ENCODE measurements around the gene CRHR1.

CRHR1 gene

DNA sequence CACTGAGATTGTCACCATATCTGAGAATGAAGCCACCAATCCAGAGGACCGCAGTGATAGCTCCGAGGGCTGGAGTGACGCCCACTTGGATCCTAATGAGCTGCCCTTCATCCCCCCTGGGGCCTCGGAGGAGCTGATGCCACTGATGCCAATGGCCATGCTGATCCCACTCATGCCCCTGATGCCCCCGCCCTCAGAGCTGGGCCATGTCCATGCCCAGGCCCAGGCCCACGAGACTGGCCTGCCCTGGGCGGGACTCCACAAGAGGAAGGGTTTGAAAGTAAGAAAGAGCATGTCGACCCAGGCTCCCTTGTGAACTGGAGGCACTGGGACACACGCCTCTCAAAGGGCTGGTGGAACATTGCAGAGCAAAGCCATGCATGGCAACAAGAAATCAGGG is 62.5 kb downstream of the CRHR1 start:
- Histone ChIP-seq H3K4me3 (ENCODE audit: low read length) (no peak overlapping the region), H3K4me1 (ENCODE audit: control insufficient read depth, insufficient read depth, low read length) (no peaks in the 10 kb centered on the region), H3K36me3 (ENCODE audit: control insufficient read depth, insufficient read depth, low read length) (no peaks in the 10 kb centered on the region), H3K9ac (ENCODE audit: low read length) (no peak overlapping the region), H3K27ac (ENCODE audit: low read depth, low read length) (no peak overlapping the region), H3K27me3 (ENCODE audit: control insufficient read depth, insufficient read depth, low read length) (peaks cover 3% of the 10 kb centered on the region)

DNA sequence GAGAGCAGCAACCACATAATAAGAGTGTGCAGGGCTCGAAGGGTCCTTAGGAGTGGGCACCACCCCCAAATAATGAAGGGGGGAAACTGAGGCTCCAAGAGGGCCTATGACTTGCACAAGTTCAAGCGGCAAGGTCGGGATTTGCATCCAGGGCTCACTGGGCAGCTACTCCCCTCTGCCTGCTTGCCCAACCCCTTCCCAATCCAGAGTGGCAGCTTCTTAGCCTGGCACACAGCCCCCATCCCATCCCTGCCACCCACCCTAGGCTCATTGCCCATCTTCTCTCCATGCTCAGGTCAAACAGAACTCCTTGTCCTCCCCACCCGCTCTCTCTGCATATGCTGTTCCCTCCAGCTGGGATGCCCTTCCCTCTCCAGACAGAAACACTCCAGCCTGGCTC is 63.0 kb downstream of the CRHR1 start:
- Histone ChIP-seq H3K36me3 (ENCODE audit: control insufficient read depth, insufficient read depth, low read length) (no peaks in the 10 kb centered on the region), H3K4me1 (ENCODE audit: control insufficient read depth, insufficient read depth, low read length) (no peaks in the 10 kb centered on the region), H3K27me3 (ENCODE audit: control insufficient read depth, insufficient read depth, low read length) (peaks cover 6% of the 10 kb centered on the region), H3K4me3 (ENCODE audit: low read length) (no peak overlapping the region), H3K9ac (ENCODE audit: low read length) (no peak overlapping the region), H3K27ac (ENCODE audit: low read depth, low read length) (no peak overlapping the region)

DNA sequence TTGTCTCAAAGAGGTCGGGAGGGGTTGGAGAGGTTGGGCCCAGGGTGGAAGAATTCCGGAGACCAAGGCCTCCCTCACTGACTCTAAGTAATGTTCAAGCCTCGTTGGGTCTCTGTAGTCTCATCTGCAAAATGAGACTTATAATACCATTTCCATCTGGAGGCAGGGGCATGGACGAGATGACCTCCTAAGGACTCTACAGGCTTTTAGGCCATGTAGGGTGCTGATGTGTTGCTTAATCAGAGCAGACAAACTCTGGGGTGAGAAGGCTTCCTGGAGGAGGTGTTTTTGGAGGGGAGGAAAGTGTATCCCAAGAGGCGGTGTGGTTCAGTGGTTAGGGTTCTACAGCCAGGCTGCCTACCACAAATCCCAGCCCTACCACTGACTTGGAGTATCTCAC is 63.6 kb downstream of the CRHR1 start:
- H3K27ac ChIP-seq (ENCODE audit: low read depth, low read length): no peak overlapping the region

DNA sequence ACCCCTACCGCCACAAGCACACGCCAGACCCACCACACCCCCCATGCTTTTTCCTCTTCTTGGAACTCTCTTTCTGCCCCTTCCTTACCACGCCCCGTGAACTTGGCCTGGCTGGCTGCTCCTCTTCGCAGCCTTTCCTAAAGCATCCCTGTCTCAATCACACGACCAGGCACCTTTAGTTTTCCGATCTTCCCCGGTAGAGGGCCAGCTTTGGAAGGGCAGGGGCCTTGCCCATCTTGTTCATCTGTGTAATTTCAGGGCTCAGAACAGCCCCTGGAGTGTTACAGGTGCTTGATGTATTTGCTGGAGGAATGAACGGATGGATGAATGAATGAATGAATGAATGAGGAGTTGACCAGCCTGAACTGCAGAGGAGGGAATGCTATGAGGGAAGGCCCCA is 64.3 kb downstream of the CRHR1 start:
- Histone ChIP-seq H3K27me3 (ENCODE audit: control insufficient read depth, insufficient read depth, low read length) (peaks cover 10% of the 10 kb centered on the region), H3K4me3 (ENCODE audit: low read length) (no peak overlapping the region), H3K27ac (ENCODE audit: low read depth, low read length) (no peak overlapping the region), H3K36me3 (ENCODE audit: control insufficient read depth, insufficient read depth, low read length) (no peaks in the 10 kb centered on the region), H3K9ac (ENCODE audit: low read length) (no peak overlapping the region), H3K4me1 (ENCODE audit: control insufficient read depth, insufficient read depth, low read length) (no peaks in the 10 kb centered on the region)

More for the DNA sequence above, 63.6 kb downstream of the CRHR1 start:
- H3K4me3 ChIP-seq (ENCODE audit: low read length): no peak overlapping the region
- H3K4me1 ChIP-seq (ENCODE audit: control insufficient read depth, insufficient read depth, low read length): no peaks in the 10 kb centered on the region
- no peaks in the 10 kb centered on the region for H3K36me3 ChIP-seq (ENCODE audit: control insufficient read depth, insufficient read depth, low read length)
- peaks cover 10% of the 10 kb centered on the region for H3K27me3 ChIP-seq (ENCODE audit: control insufficient read depth, insufficient read depth, low read length)
- H3K9ac ChIP-seq (ENCODE audit: low read length): no peak overlapping the region

DNA sequence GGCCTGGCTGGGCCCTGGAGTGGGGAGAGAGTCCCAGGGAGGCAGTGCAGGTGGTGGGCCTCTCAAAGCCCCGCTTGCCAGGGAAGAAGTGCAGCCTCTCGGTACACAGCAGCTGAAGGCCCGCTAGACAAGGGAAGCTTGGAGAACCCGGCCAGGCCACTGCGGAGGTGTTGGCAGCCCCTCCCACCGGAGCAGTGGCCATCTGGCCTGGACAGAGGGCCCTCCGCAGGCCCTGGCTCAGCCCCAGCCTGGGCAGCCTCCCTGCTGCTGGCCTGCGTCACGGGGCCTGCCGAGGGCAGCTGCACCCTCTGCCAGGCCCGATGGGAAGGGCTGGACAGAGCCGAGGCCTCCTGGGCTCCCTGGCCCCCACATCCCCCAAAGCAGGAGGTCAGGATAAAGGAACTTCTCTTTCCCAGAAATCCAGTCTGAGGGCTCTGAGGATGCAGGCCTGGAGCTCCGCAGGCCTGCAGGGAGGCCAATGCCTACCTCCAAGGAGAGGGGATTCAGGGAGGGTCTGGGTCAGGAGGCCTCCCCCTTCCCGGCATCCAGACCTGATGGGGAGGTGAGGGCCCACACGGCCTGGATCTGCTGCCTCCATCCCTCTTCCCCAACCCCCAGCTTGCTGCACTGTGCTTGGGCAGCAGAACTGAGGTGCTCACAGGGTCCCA is 64.9 kb downstream of the CRHR1 start:
- H3K27ac ChIP-seq (ENCODE audit: low read depth, low read length): no peak overlapping the region
- peaks cover 10% of the 10 kb centered on the region for H3K27me3 ChIP-seq (ENCODE audit: control insufficient read depth, insufficient read depth, low read length)
- no peaks in the 10 kb centered on the region for H3K36me3 ChIP-seq (ENCODE audit: control insufficient read depth, insufficient read depth, low read length)
- no peaks in the 10 kb centered on the region for H3K4me1 ChIP-seq (ENCODE audit: control insufficient read depth, insufficient read depth, low read length)
- H3K9ac ChIP-seq (ENCODE audit: low read length): no peak overlapping the region
- no peak overlapping the region for H3K4me3 ChIP-seq (ENCODE audit: low read length)

DNA sequence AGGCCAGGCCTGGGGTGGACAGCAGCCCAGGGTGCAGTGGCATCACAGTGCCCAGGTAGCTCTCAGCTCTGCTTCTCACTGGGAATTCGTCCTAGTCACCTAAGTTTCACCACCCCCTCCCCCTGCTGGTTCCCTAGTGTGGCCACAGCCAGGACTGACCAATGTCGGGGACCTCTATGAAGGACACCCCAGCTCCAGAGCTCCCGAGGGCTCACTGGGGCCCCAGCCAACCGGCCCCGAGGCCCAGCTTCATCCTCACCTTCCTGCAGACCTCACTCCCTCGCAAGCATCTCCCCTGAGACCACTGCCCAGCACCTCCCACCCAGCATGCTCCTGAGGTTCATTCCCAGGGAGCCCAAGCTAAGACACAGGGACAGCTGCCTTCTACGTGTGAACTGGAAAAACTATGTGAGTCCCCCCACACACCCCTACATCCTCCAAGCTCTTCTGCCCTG is 65.4 kb downstream of the CRHR1 start:
- H3K36me3 ChIP-seq (ENCODE audit: control insufficient read depth, insufficient read depth, low read length): no peaks in the 10 kb centered on the region
- no peak overlapping the region for H3K9ac ChIP-seq (ENCODE audit: low read length)
- no peak overlapping the region for H3K27ac ChIP-seq (ENCODE audit: low read depth, low read length)

DNA sequence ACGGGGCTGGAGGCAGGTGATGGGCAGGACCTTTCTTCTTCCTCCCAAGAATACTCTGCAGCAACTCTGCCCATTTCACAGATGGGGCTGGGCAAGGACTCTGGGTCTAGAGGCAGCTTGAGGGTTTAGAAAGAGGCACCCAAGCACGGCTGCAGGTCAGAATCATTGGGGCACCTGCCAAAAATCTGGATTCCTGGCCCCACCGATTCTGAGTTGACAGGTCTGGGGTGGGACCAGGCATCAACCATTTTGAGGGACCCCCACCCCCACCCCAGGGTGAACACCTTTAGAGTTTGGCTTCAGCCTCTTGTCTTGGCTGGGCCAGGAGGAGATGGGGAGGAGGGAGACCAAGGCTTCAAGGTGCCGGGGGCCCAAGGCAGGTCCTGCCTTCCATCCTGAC is 65.9 kb downstream of the CRHR1 start:
- H3K9ac ChIP-seq (ENCODE audit: low read length): no peak overlapping the region
- H3K4me1 ChIP-seq (ENCODE audit: control insufficient read depth, insufficient read depth, low read length): no peaks in the 10 kb centered on the region
- peaks cover 10% of the 10 kb centered on the region for H3K27me3 ChIP-seq (ENCODE audit: control insufficient read depth, insufficient read depth, low read length)
- H3K27ac ChIP-seq (ENCODE audit: low read depth, low read length): no peak overlapping the region
- H3K4me3 ChIP-seq (ENCODE audit: low read length): no peak overlapping the region
- no peaks in the 10 kb centered on the region for H3K36me3 ChIP-seq (ENCODE audit: control insufficient read depth, insufficient read depth, low read length)

More for the DNA sequence above, 65.4 kb downstream of the CRHR1 start:
- Histone ChIP-seq H3K27me3 (ENCODE audit: control insufficient read depth, insufficient read depth, low read length) (peaks cover 10% of the 10 kb centered on the region), H3K4me3 (ENCODE audit: low read length) (no peak overlapping the region), H3K4me1 (ENCODE audit: control insufficient read depth, insufficient read depth, low read length) (no peaks in the 10 kb centered on the region)

DNA sequence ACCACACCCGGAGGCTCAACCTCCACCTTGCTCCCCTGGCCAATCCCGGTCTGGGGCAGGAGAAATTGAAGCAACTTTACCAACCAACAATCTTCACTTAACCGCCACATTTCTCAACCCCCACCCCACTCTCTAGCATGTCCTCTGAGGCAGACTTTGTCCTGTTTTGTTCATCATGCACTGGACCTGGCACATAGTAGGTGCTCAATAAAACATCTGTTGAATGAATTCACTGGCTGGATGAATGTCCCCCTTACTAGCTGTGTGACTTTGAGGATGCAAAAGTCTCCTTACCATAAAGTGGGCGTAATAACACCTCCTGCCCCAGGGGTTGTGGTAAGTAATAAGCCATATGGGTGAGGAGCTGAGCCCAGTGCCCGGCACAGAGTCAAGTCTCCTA is 66.3 kb downstream of the CRHR1 start:
- peaks cover 10% of the 10 kb centered on the region for H3K27me3 ChIP-seq (ENCODE audit: control insufficient read depth, insufficient read depth, low read length)
- H3K36me3 ChIP-seq (ENCODE audit: control insufficient read depth, insufficient read depth, low read length): no peaks in the 10 kb centered on the region
- no peaks in the 10 kb centered on the region for H3K4me1 ChIP-seq (ENCODE audit: control insufficient read depth, insufficient read depth, low read length)
- H3K27ac ChIP-seq (ENCODE audit: low read depth, low read length): no peak overlapping the region
- no peak overlapping the region for H3K9ac ChIP-seq (ENCODE audit: low read length)
- H3K4me3 ChIP-seq (ENCODE audit: low read length): no peak overlapping the region

DNA sequence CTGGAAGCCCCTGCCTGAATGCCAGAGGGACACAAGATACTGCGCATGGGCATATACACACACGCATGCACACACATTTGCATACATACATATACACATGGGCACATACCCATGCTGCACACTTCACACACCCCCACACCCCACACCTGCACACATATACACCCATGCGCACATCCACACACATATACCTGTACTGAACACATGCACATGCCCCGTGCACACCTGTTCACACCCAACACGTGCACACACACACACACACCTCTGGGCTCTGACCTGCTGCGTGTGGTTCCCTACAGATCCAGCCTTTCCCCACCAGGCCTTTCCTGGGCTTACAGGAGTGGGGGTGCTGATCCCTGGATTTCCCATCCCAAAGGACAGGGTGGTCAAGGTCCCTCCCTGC is 66.9 kb downstream of the CRHR1 start:
- Histone ChIP-seq H3K36me3 (ENCODE audit: control insufficient read depth, insufficient read depth, low read length) (no peaks in the 10 kb centered on the region), H3K9ac (ENCODE audit: low read length) (no peak overlapping the region), H3K27me3 (ENCODE audit: control insufficient read depth, insufficient read depth, low read length) (peaks cover 10% of the 10 kb centered on the region), H3K4me1 (ENCODE audit: control insufficient read depth, insufficient read depth, low read length) (no peaks in the 10 kb centered on the region), H3K4me3 (ENCODE audit: low read length) (no peak overlapping the region), H3K27ac (ENCODE audit: low read depth, low read length) (no peak overlapping the region)

DNA sequence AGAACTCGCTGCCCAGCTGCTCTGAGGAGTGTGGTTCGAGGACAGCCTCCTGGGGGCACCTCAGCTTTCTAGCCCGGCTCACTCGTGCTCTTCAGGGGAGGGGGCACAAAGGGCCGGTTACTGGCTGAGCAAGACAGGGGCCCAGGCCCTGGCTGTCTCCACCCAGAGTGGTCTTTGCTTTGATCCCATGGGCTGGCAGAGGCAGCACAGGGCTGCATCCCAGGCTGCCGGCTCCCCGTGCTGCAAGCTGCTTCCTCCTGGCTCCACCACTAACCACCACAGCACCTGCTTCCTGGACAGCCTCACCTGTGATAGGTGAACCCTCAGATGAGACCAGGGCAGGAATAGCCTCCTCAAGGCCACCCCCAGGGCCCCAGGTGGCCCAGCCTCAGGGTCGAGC is 67.3 kb downstream of the CRHR1 start:
- H3K27ac ChIP-seq (ENCODE audit: low read depth, low read length): no peak overlapping the region
- H3K9ac ChIP-seq (ENCODE audit: low read length): no peak overlapping the region
- no peaks in the 10 kb centered on the region for H3K4me1 ChIP-seq (ENCODE audit: control insufficient read depth, insufficient read depth, low read length)
- no peak overlapping the region for H3K4me3 ChIP-seq (ENCODE audit: low read length)
- no peaks in the 10 kb centered on the region for H3K36me3 ChIP-seq (ENCODE audit: control insufficient read depth, insufficient read depth, low read length)
- H3K27me3 ChIP-seq (ENCODE audit: control insufficient read depth, insufficient read depth, low read length): peaks cover 10% of the 10 kb centered on the region

DNA sequence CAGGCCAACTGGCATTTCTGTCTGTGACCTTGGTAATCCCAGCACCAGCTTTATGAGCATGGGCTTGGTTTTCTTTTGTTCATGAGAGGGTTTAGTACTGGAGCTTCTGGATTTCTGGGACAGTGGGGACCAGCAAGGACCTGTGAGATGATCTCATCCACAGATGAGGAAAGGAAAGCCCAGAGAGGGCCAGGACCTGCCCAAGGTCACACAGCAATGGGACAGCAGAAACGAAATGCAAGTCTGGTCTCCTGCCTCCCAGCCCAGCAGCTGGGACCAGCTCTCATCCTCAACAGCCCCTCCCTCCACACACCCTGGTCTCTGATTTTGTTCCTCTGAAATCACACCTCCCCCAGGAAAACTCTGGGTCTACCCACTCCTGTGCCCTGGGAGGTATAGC is 67.8 kb downstream of the CRHR1 start:
- H3K4me1 ChIP-seq (ENCODE audit: control insufficient read depth, insufficient read depth, low read length): no peaks in the 10 kb centered on the region
- no peak overlapping the region for H3K27ac ChIP-seq (ENCODE audit: low read depth, low read length)
- H3K36me3 ChIP-seq (ENCODE audit: control insufficient read depth, insufficient read depth, low read length): no peaks in the 10 kb centered on the region
- no peak overlapping the region for H3K9ac ChIP-seq (ENCODE audit: low read length)
- no peak overlapping the region for H3K4me3 ChIP-seq (ENCODE audit: low read length)
- peaks cover 10% of the 10 kb centered on the region for H3K27me3 ChIP-seq (ENCODE audit: control insufficient read depth, insufficient read depth, low read length)

DNA sequence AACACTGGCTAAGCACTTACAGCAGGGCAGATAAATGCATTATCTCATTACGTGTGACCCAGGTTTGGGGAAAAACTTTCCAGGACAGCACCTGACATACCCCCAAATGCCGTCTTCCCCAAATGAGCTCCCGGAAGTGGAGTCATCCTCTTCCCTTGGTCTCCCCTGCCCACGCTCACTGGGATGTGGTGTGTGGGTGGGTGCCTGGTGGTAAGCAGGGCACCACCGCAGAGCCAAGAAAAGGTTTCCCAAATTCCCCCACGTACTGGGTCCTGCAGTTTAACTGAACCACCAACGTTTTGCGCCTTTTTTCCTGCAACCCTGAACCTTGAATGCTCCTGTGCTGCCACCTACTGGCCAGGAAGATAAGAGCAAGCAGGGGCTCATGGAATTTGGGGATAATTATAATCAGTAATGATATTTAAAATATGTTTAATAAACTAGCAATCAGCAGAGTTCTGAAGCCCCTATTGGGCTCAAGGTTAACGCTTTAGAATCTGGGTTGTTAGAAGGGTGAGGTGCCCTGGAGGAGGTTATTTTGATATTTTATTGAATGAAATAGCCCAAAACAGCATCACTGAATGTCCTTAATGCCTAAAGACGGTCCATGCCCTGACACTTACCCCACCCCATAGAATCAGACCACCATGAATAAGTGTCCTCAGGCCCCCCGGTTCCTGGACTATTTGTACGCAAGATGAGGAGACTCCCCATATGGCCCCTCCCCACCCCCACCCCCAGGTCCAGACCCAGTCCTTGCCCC is 68.6 kb downstream of the CRHR1 start:
- H3K4me1 ChIP-seq (ENCODE audit: control insufficient read depth, insufficient read depth, low read length): no peaks in the 10 kb centered on the region
- peaks cover 10% of the 10 kb centered on the region for H3K27me3 ChIP-seq (ENCODE audit: control insufficient read depth, insufficient read depth, low read length)
- H3K4me3 ChIP-seq (ENCODE audit: low read length): no peak overlapping the region
- H3K9ac ChIP-seq (ENCODE audit: low read length): no peak overlapping the region
- H3K27ac ChIP-seq (ENCODE audit: low read depth, low read length): no peak overlapping the region
- no peaks in the 10 kb centered on the region for H3K36me3 ChIP-seq (ENCODE audit: control insufficient read depth, insufficient read depth, low read length)

DNA sequence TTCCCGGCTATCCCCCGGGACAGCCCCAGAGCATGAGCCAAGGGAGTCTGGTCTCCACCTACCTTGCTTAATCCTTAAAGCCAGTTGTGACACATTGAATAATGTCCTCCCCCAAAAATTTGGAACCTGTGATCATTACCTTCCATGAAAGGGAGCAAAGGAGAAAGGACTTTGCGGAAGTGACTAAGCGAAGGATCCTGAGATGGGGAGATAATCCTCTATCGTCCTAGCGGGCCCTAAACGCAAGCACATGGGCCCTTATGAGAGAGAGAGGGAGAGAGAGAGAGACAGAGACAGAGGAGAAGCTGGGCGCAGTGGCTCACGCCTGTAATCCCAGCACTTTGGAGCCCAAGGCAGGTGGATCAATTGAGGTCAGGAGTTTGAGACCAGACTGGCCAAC is 70.1 kb downstream of the CRHR1 start:
- Histone ChIP-seq H3K36me3 (ENCODE audit: control insufficient read depth, insufficient read depth, low read length) (no peaks in the 10 kb centered on the region), H3K4me3 (ENCODE audit: low read length) (no peak overlapping the region), H3K27ac (ENCODE audit: low read depth, low read length) (no peak overlapping the region), H3K27me3 (ENCODE audit: control insufficient read depth, insufficient read depth, low read length) (peaks cover 10% of the 10 kb centered on the region), H3K4me1 (ENCODE audit: control insufficient read depth, insufficient read depth, low read length) (no peaks in the 10 kb centered on the region), H3K9ac (ENCODE audit: low read length) (no peak overlapping the region)

Data from rectal smooth muscle tissue (tissue), 1 donor.